ENCODE data around the gene MTCH1. TPM values are rescaled to one million over a fixed set of nuclear protein-coding genes. Genes with fewer than 3 reads are reported as not detected.

The MTCH1 gene
- total RNA-seq, 4 donors from 2014 or later = 185 to 242 (median 199) TPM

DNA sequence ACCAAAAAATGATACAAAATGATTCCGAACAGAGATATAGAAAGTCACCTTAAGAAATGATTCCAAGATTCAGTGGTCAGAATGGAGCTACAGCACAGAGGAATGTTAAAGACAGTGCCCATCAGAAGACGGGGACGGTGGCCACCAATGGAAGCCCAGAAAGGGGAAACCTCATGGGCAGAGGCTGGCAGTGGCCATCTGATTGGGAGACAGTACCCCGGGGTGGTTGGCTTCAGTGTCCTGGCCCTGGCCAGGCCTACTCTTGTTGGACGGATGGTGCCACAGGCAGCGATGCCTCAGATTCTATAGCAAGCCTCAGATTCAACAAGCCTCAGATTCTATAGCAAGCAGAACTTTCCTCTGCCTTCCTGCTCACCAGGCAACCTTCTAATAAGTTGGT, 48.1 kb downstream of the MTCH1 start:
- Histone ChIP-seq H3K4me3 (no peak overlapping the region), H3K36me3 (no peaks in the 10 kb centered on the region), H3K27ac (no peak overlapping the region), H3K4me1 (no peaks in the 10 kb centered on the region), H3K27me3 (peaks cover 4% of the 10 kb centered on the region), H3K9me3 (no peaks in the 10 kb centered on the region)
- no peak for ATAC-seq
- WGBS, 2 donors (ENCODE audit: low coverage in 1 of 2) = 85% methylated on average over 6 of the region's 6 CpGs; no CpG with 5 or more reads in 1 of the 2 donors
- TF ChIP-seq POLR2A (IDR thresholded peaks at IDR 0.05) = no peak
- no peak for TF ChIP-seq POLR2AphosphoS5 (IDR thresholded peaks at IDR 0.05)
- TF ChIP-seq CTCF (IDR thresholded peaks at IDR 0.05) = no peak
- no peak for TF ChIP-seq EP300 (IDR thresholded peaks at IDR 0.05)

DNA sequence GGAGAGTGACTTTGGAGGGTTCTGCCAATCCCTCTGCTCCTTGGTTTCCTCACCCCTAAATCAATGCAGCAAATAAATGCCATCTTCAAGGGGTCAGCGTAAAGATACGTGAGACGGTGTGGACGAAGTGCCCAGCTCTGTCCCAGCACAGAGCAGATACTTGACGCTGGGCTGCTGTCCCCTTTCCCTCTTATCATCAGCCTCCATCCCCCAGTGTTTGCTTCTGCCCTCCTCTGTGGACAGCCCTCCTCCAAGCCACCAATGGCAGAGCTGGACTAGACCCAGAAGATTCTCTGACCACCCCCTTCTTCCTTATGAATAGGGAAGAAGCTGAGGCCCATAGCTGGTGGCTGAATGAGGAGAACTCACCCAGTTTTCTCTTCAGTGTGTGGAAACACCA, 49.2 kb downstream of the MTCH1 start:
- no peak for ATAC-seq
- TF ChIP-seq POLR2A (IDR thresholded peaks at IDR 0.05) (no peak), CTCF (IDR thresholded peaks at IDR 0.05) (no peak), EP300 (IDR thresholded peaks at IDR 0.05) (no peak), POLR2AphosphoS5 (IDR thresholded peaks at IDR 0.05) (no peak)
- WGBS, 2 donors (ENCODE audit: low coverage in 1 of 2) = 90 to 92% methylated on average over 2 to 5 of the region's 5 CpGs

GRCh38 chr6:36934901-36935300, 51.1 kb downstream of the MTCH1 start:
- Histone ChIP-seq H3K27me3 (no peaks in the 10 kb centered on the region), H3K4me1 (peaks cover 0 to 5% (median 3%) of the 10 kb centered on the region in 3 donors), H3K36me3 (no peaks in the 10 kb centered on the region), H3K9me3 (no peaks in the 10 kb centered on the region), H3K27ac (no peak overlapping the region), H3K4me3 (no peak overlapping the region)
- TF ChIP-seq POLR2AphosphoS5 (IDR thresholded peaks at IDR 0.05) (no peak), CTCF (IDR thresholded peaks at IDR 0.05) (no peak), EP300 (IDR thresholded peaks at IDR 0.05) (no peak), POLR2A (IDR thresholded peaks at IDR 0.05) (no peak)
- no peak for ATAC-seq
- 87 to 91% methylated on average over 5 to 7 of the region's 7 CpGs for WGBS, 2 donors (ENCODE audit: low coverage in 1 of 2)

More for the DNA sequence above, 49.2 kb downstream of the MTCH1 start:
- no peaks in the 10 kb centered on the region for H3K9me3 ChIP-seq
- H3K36me3 ChIP-seq = no peaks in the 10 kb centered on the region
- H3K27me3 ChIP-seq = peaks cover 4% of the 10 kb centered on the region
- H3K4me3 ChIP-seq = no peak overlapping the region
- H3K27ac ChIP-seq = no peak overlapping the region
- H3K4me1 ChIP-seq = no peaks in the 10 kb centered on the region

DNA sequence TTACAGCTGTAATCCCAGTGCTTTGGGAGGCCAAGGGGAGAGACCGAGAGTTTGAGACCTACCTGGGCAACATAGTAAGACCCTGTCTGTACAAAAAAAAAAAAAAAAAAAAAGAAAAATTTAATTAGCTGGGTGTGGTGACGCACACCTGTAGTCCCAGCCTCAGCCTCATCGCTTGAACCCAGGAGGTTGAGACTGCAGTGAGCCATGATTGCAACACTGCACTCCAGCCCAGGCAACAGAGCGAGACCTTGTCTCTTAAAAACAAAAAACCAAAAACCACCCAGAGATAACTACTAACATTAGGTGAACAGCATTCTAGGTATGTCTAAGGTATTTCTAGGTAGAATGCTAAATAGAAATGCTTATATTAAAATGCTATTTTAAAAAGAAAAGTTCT, 52.5 kb downstream of the MTCH1 start:
- Histone ChIP-seq H3K27ac (no peak overlapping the region), H3K9me3 (no peaks in the 10 kb centered on the region), H3K4me3 (no peak overlapping the region), H3K36me3 (no peaks in the 10 kb centered on the region), H3K4me1 (peaks cover 0 to 19% (median 13%) of the 10 kb centered on the region in 3 donors), H3K27me3 (no peaks in the 10 kb centered on the region)
- no peak for ATAC-seq
- 85 to 96% methylated on average over 4 of the region's 4 CpGs for WGBS, 2 donors (ENCODE audit: low coverage in 1 of 2)
- TF ChIP-seq EP300 (IDR thresholded peaks at IDR 0.05) = no peak
- TF ChIP-seq CTCF (IDR thresholded peaks at IDR 0.05) = no peak
- TF ChIP-seq POLR2A (IDR thresholded peaks at IDR 0.05) = no peak
- TF ChIP-seq POLR2AphosphoS5 (IDR thresholded peaks at IDR 0.05) = no peak

DNA sequence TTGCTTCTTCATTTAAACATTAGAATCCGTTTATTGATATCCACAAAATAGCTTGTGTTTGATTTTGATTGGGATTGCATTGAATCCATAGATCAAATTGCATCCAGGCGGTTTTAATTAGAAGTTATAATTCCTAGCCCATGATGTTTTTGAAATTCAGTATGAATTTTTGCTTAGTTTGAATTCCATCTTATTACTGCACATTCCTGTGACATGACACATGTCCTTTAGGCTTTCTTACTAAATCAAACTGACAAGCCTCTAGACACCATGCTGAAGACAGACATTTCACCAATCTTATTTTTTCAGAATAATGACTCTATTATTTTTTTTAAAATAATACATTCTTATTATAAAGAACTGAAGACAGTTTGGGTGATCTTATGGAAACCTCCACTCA, 52.9 kb downstream of the MTCH1 start:
- no peak for ATAC-seq
- WGBS, 2 donors (ENCODE audit: low coverage in 1 of 2) = 87 to 89% methylated on average over 1 to 2 of the region's 2 CpGs
- no peak for TF ChIP-seq EP300 (IDR thresholded peaks at IDR 0.05)
- no peak for TF ChIP-seq POLR2A (IDR thresholded peaks at IDR 0.05)
- no peak for TF ChIP-seq CTCF (IDR thresholded peaks at IDR 0.05)
- TF ChIP-seq POLR2AphosphoS5 (IDR thresholded peaks at IDR 0.05) = no peak

More for the DNA sequence above, 52.9 kb downstream of the MTCH1 start:
- Histone ChIP-seq H3K36me3 (no peaks in the 10 kb centered on the region), H3K4me1 (peaks cover 0 to 23% (median 17%) of the 10 kb centered on the region in 3 donors), H3K4me3 (no peak overlapping the region), H3K27ac (no peak overlapping the region), H3K9me3 (no peaks in the 10 kb centered on the region), H3K27me3 (no peaks in the 10 kb centered on the region)
